A673 (cell line): ENCODE data around the gene BRCA2. TPM values are rescaled to one million over a fixed set of nuclear protein-coding genes. Genes with fewer than 3 reads are reported as not detected.

Experiments
- BruUV-seq: library from RNA; stranded (reverse); fragments of 400-500 nt; replicated peaks from 2 replicates; lab custom pipeline; 2021; lab: Mats Ljungman, UMichigan
- CTCF ChIA-PET: fragments of 300-600 bp; sonication (Branson Sonifier 250); formaldehyde crosslinking; loops from one replicate; lab custom pipeline; 2022; ENCODE audit warnings: antibody characterized with exemption; lab: Charles Lee
- POLR2A ChIA-PET: fragments of 300-600 bp; sonication (Branson Sonifier 250); formaldehyde crosslinking; loops from one replicate; lab custom pipeline; 2022; ENCODE audit warnings: antibody characterized with exemption; ENCODE audit not compliant: low non-redundant PET; lab: Charles Lee
- DNase-seq: peaks from one replicate; pipeline ENCODE4 v3.0.0-alpha.2; 2015; ENCODE audit warnings: low spot score
- H3K27ac ChIP-seq: fragments of 200-600 bp; sonication (generic); 2 replicates; pipeline ENCODE4 v1.5.1; 2016; ENCODE audit warnings: mixed run types, low read depth, mild to moderate bottlenecking, mixed read lengths, antibody characterized with exemption, low read length; ENCODE audit not compliant: poor library complexity, severe bottlenecking
- H3K27me3 ChIP-seq: fragments of 200-600 bp; sonication (generic); replicated peaks from 2 replicates; pipeline ENCODE4 v1.6.1; 2017; ENCODE audit warnings: mixed run types, low read depth, mild to moderate bottlenecking, mixed read lengths, antibody characterized with exemption, low read length; ENCODE audit not compliant: insufficient read depth, poor library complexity
- H3K36me3 ChIP-seq: fragments of 200-600 bp; sonication (generic); 2 replicates; pipeline ENCODE4 v1.6.1; 2016; ENCODE audit warnings: mixed run types, mild to moderate bottlenecking, mixed read lengths, antibody characterized with exemption, low read length; ENCODE audit not compliant: insufficient read depth, poor library complexity, severe bottlenecking
- H3K4me1 ChIP-seq: fragments of 200-600 bp; sonication (generic); 2 replicates; pipeline ENCODE4 v1.6.1; 2017; ENCODE audit warnings: mixed run types, mild to moderate bottlenecking, mixed read lengths, antibody characterized with exemption, low read length; ENCODE audit not compliant: insufficient read depth, poor library complexity, severe bottlenecking
- H3K4me3 ChIP-seq: fragments of 200-600 bp; sonication (generic); 2 replicates; pipeline ENCODE4 v1.5.1; 2016; ENCODE audit warnings: low read depth, mixed run types, mild to moderate bottlenecking, mixed read lengths, low read length; ENCODE audit not compliant: poor library complexity, severe bottlenecking
- H3K9me3 ChIP-seq: fragments of 200-600 bp; sonication (generic); 2 replicates; pipeline ENCODE4 v1.6.1; 2016; ENCODE audit warnings: mixed run types, low read depth, mild to moderate bottlenecking, mixed read lengths, antibody characterized with exemption, low read length; ENCODE audit not compliant: poor library complexity, severe bottlenecking
- EZH2 ChIP-seq: fragments of 200-600 bp; sonication (generic); IDR thresholded peaks from 2 replicates; pipeline ENCODE4 v1.6.1; 2017; ENCODE audit warnings: borderline replicate concordance, low read depth, mild to moderate bottlenecking, mixed read lengths, antibody characterized with exemption, low read length; ENCODE audit not compliant: poor library complexity, severe bottlenecking
- intact Hi-C: fragments of 100-400 bp; cut with micrococcal nuclease; formaldehyde crosslinking; loops from one replicate; pipeline ENCODE4 v1.10.0; 2022; ENCODE audit not compliant: unreplicated experiment
- total RNA-seq: library from RNA; stranded (reverse); gene quantifications from 2 replicates; pipeline ENCODE4 v1.2.3, GENCODE V29; 2021
- TF ChIP-seq, protein P1 (sequence below): fragments of 300-800, 200-600 bp; sonication (generic); conservative IDR thresholded peaks from 2 replicates; pipeline ENCODE4 v1.5.1; 2017; ENCODE audit warnings: low read depth, mild to moderate bottlenecking, antibody characterized with exemption, low read length, moderate library complexity, mixed read lengths

Gene BRCA2
- total RNA-seq, 1 experiment from 2014 or later: 35.9 TPM

DNA sequence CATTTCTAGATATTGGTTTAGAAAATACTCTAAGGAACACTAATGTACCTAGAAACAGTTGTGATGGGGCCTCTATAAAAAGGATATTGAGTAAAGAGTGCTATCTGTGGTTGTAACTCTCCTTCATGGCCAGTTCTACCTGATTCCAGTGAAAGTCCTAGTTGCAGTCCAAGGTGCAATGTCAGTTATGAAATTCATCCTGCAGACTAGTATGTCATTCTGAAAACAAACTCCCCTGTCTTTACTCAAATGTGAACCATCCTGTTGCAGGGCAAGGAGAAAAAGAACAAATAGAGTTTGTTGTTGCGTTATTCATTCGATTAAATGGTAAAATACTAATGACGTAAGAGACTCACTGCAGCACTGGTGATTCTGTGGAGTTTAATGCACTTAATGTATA is 130.9 kb downstream of the BRCA2 start:
- Histone ChIP-seq H3K27ac (no peak overlapping the region), H3K4me1 (no peaks in the 10 kb centered on the region), H3K36me3 (no peaks in the 10 kb centered on the region), H3K9me3 (no peaks in the 10 kb centered on the region), H3K27me3 (no peaks in the 10 kb centered on the region), H3K4me3 (no peak overlapping the region)
- ChIA-PET POLR2A (no interaction called here), CTCF (no interaction called here)
- no peak for DNase-seq
- intact Hi-C loops: no loop called here
- no TSS peak for BruUV-seq
- TF ChIP-seq EZH2: no peak
- TF ChIP-seq, protein P1, sequence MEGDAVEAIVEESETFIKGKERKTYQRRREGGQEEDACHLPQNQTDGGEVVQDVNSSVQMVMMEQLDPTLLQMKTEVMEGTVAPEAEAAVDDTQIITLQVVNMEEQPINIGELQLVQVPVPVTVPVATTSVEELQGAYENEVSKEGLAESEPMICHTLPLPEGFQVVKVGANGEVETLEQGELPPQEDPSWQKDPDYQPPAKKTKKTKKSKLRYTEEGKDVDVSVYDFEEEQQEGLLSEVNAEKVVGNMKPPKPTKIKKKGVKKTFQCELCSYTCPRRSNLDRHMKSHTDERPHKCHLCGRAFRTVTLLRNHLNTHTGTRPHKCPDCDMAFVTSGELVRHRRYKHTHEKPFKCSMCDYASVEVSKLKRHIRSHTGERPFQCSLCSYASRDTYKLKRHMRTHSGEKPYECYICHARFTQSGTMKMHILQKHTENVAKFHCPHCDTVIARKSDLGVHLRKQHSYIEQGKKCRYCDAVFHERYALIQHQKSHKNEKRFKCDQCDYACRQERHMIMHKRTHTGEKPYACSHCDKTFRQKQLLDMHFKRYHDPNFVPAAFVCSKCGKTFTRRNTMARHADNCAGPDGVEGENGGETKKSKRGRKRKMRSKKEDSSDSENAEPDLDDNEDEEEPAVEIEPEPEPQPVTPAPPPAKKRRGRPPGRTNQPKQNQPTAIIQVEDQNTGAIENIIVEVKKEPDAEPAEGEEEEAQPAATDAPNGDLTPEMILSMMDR: no peak

GRCh38 chr13:32446773-32447465 is 131.6 kb downstream of the BRCA2 start:
- no peak for DNase-seq
- TF ChIP-seq EZH2: no peak
- TF ChIP-seq, protein P1: no peak
- CTCF ChIA-PET: no interaction called here
- H3K9me3 ChIP-seq: no peaks in the 10 kb centered on the region
- no peak overlapping the region for H3K4me3 ChIP-seq
- H3K27me3 ChIP-seq: no peaks in the 10 kb centered on the region
- POLR2A ChIA-PET: no interaction called here
- BruUV-seq: no TSS peak
- intact Hi-C loops: no loop called here
- H3K36me3 ChIP-seq: no peaks in the 10 kb centered on the region
- no peaks in the 10 kb centered on the region for H3K4me1 ChIP-seq
- H3K27ac ChIP-seq: no peak overlapping the region

GRCh38 chr13:32447894-32448623 is 132.8 kb downstream of the BRCA2 start:
- H3K27ac ChIP-seq: no peak overlapping the region
- no peak for DNase-seq
- H3K9me3 ChIP-seq: no peaks in the 10 kb centered on the region
- POLR2A ChIA-PET: interaction anchor here (0.6 kb wide), 1 partner anchor 41 kb away, joined by 3 read pairs; no protein-coding TSS in a partner anchor
- no peaks in the 10 kb centered on the region for H3K4me1 ChIP-seq
- H3K27me3 ChIP-seq: no peaks in the 10 kb centered on the region
- no peaks in the 10 kb centered on the region for H3K36me3 ChIP-seq
- TF ChIP-seq EZH2: no peak
- TF ChIP-seq, protein P1: no peak
- CTCF ChIA-PET: no interaction called here
- no peak overlapping the region for H3K4me3 ChIP-seq
- intact Hi-C loops: no loop called here
- BruUV-seq: no TSS peak
